GM23338 (cell line): Measurements from ENCODE around the gene PGBD5. TPM values are rescaled to one million over a fixed set of nuclear protein-coding genes. Genes with fewer than 3 reads are reported as not detected.

Experiments
- ATAC-seq: fragments of 200-7000 bp; cut with Tn5 transposase; 3 replicates; pipeline ENCODE4 v1.9.1; 2020
- DNase-seq: peaks from one replicate; pipeline ENCODE4 v3.0.0-alpha.2; 2015; ENCODE audit warnings: low spot score
- H2AFZ ChIP-seq: fragments of 200-600 bp; sonication (generic); 2 replicates; pipeline ENCODE4 v1.8.0; 2016; ENCODE audit warnings: antibody characterized with exemption, mild to moderate bottlenecking, moderate library complexity
- H3F3A ChIP-seq: fragments of 200-600 bp; sonication (generic); replicated peaks from 2 replicates; pipeline ENCODE4 v1.8.0; 2017; ENCODE audit warnings: antibody characterized with exemption, mixed run types, low read depth
- H3K27ac ChIP-seq: fragments of 200-600 bp; sonication (generic); 2 replicates; pipeline ENCODE4 v1.6.1; 2016; ENCODE audit warnings: low read depth
- H3K27me3 ChIP-seq: fragments of 200-600 bp; sonication (generic); 2 replicates; pipeline ENCODE4 v1.8.0; 2016; ENCODE audit warnings: mild to moderate bottlenecking, mixed run types, moderate library complexity; ENCODE audit not compliant: insufficient read depth
- H3K36me3 ChIP-seq: fragments of 200-600 bp; sonication (generic); 2 replicates; pipeline ENCODE4 v1.8.0; 2016; ENCODE audit warnings: mild to moderate bottlenecking; ENCODE audit not compliant: insufficient read depth
- H3K4me1 ChIP-seq: fragments of 200-600 bp; sonication (generic); 2 replicates; pipeline ENCODE4 v1.8.0; 2016; ENCODE audit warnings: mild to moderate bottlenecking, moderate library complexity; ENCODE audit not compliant: insufficient read depth
- H3K4me2 ChIP-seq: fragments of 200-600 bp; sonication (generic); 2 replicates; pipeline ENCODE4 v1.7.1; 2017; ENCODE audit warnings: mixed run types
- H3K4me3 ChIP-seq: fragments of 200-600 bp; sonication (generic); 2 replicates; pipeline ENCODE4 v1.6.1; 2016; ENCODE audit warnings: mixed run types
- H3K79me2 ChIP-seq: fragments of 200-600 bp; sonication (generic); replicated peaks from 2 replicates; pipeline ENCODE4 v1.8.0; 2017; ENCODE audit warnings: mild to moderate bottlenecking; ENCODE audit not compliant: insufficient read depth
- H3K9me2 ChIP-seq: fragments of 200-600 bp; sonication (generic); 2 replicates; pipeline ENCODE4 v1.8.0; 2017; ENCODE audit not compliant: insufficient read depth
- H4K20me1 ChIP-seq: fragments of 200-600 bp; sonication (generic); replicated peaks from 2 replicates; pipeline ENCODE4 v1.8.0; 2017; ENCODE audit warnings: mild to moderate bottlenecking; ENCODE audit not compliant: insufficient read depth
- H3K27ac Mint-ChIP-seq: 2 replicates; pipeline ENCODE4 v1.8.0; 2020; ENCODE audit warnings: inconsistent platforms, mild to moderate bottlenecking, moderate library complexity, mixed read lengths
- H3K27me3 Mint-ChIP-seq: 3 replicates; pipeline ENCODE4 v1.8.0; 2022; ENCODE audit warnings: low read depth, mild to moderate bottlenecking, moderate library complexity, mixed read lengths, inconsistent platforms; ENCODE audit not compliant: insufficient read depth, poor library complexity
- H3K36me3 Mint-ChIP-seq: 3 replicates; pipeline ENCODE4 v1.8.0; 2021; ENCODE audit warnings: low read depth, mild to moderate bottlenecking, inconsistent platforms, moderate library complexity, mixed read lengths
- H3K4me1 Mint-ChIP-seq: 3 replicates; pipeline ENCODE4 v1.8.0; 2020; ENCODE audit warnings: mild to moderate bottlenecking, inconsistent platforms, mixed read lengths
- H3K4me3 Mint-ChIP-seq: 3 replicates; pipeline ENCODE4 v1.8.0; 2021; ENCODE audit warnings: moderate library complexity, mild to moderate bottlenecking, inconsistent platforms, mixed read lengths
- H3K9me3 Mint-ChIP-seq: 3 replicates; pipeline ENCODE4 v1.8.0; 2020; ENCODE audit warnings: moderate library complexity, mild to moderate bottlenecking, inconsistent platforms, mixed read lengths
- CREB1 ChIP-seq: fragments of 250-450 bp; sonication (Bioruptor Pico); IDR thresholded peaks from 2 replicates; pipeline ENCODE4 v1.5.0; 2020; ENCODE audit warnings: low read depth, mild to moderate bottlenecking, moderate library complexity
- EZH2 ChIP-seq: fragments of 200-600 bp; sonication (generic); IDR thresholded peaks from one replicate; pipeline ENCODE4 v1.8.0; 2017; ENCODE audit warnings: antibody characterized with exemption, mild to moderate bottlenecking, low read depth; ENCODE audit not compliant: unreplicated experiment
- EZH2phosphoT487 ChIP-seq: fragments of 200-600 bp; sonication (generic); IDR thresholded peaks from one replicate; pipeline ENCODE4 v1.8.1; 2018; ENCODE audit warnings: antibody characterized with exemption; ENCODE audit not compliant: unreplicated experiment
- JUNB ChIP-seq: IDR thresholded peaks from one replicate; pipeline ENCODE4 v1.6.1; 2016; ENCODE audit warnings: antibody characterized with exemption; ENCODE audit not compliant: unreplicated experiment
- NANOG ChIP-seq: IDR thresholded peaks from 2 replicates; pipeline ENCODE4 v1.6.1; 2016; ENCODE audit warnings: antibody characterized with exemption, borderline replicate concordance
- POLR2AphosphoS5 ChIP-seq: IDR thresholded peaks from 2 replicates; pipeline ENCODE4 v1.6.1; 2016; ENCODE audit warnings: antibody characterized with exemption, low read depth
- REST ChIP-seq: IDR thresholded peaks from one replicate; pipeline ENCODE4 v1.6.1; 2018; ENCODE audit warnings: antibody characterized with exemption; ENCODE audit not compliant: unreplicated experiment
- STAT1 ChIP-seq: IDR thresholded peaks from one replicate; pipeline ENCODE4 v1.6.1; 2016; ENCODE audit warnings: antibody characterized with exemption; ENCODE audit not compliant: unreplicated experiment
- ZNF114 ChIP-seq: fragments of 250-450 bp; sonication (Bioruptor Pico); IDR thresholded peaks from 2 replicates; pipeline ENCODE4 v1.5.0; 2020; ENCODE audit warnings: mild to moderate bottlenecking, moderate library complexity
- ZNF331 ChIP-seq: fragments of 250-450 bp; sonication (Bioruptor Pico); IDR thresholded peaks from 2 replicates; pipeline ENCODE4 v1.5.0; 2020; ENCODE audit warnings: low read depth, mild to moderate bottlenecking, moderate library complexity
- polyA plus RNA-seq: library from polyadenylated mRNA; unstranded; fragments of >200 nt; fragmentation: Nextera tagmentation; extraction: Ambion mirVana; gene quantifications from 2 replicates; pipeline ENCODE4 v1.2.1, GENCODE V29; 2016
- total RNA-seq: library from RNA; depleted of rRNA; stranded (reverse); fragments of >200 nt; shearing (Covaris generic); gene quantifications from 2 replicates; pipeline ENCODE4 v1.2.3, GENCODE V29; 2014
- TF ChIP-seq, protein P1 (sequence below), 2 experiments: fragments of 200-600 bp in 1 of 2; sonication (generic) in 1 of 2; conservative IDR thresholded peaks; 2 replicates each; pipeline versions ENCODE4 v1.5.1 to v1.6.1; 2016 to 2017; ENCODE audit warnings: antibody characterized with exemption in 2 of 2, low read depth in 2 of 2, mild to moderate bottlenecking in 2 of 2, moderate library complexity in 1 of 2
- TF ChIP-seq, protein P2 (sequence below): IDR thresholded peaks from 2 replicates; pipeline ENCODE4 v1.6.1; 2016; ENCODE audit warnings: antibody characterized with exemption

The PGBD5 gene
- total and polyA plus RNA-seq, 2 experiments from 2014 or later = 3.4 to 16.6 TPM

GRCh38 chr1:230332575-230333066 is 93.5 kb downstream of the PGBD5 start (continued):
- TF ChIP-seq, protein P1, sequence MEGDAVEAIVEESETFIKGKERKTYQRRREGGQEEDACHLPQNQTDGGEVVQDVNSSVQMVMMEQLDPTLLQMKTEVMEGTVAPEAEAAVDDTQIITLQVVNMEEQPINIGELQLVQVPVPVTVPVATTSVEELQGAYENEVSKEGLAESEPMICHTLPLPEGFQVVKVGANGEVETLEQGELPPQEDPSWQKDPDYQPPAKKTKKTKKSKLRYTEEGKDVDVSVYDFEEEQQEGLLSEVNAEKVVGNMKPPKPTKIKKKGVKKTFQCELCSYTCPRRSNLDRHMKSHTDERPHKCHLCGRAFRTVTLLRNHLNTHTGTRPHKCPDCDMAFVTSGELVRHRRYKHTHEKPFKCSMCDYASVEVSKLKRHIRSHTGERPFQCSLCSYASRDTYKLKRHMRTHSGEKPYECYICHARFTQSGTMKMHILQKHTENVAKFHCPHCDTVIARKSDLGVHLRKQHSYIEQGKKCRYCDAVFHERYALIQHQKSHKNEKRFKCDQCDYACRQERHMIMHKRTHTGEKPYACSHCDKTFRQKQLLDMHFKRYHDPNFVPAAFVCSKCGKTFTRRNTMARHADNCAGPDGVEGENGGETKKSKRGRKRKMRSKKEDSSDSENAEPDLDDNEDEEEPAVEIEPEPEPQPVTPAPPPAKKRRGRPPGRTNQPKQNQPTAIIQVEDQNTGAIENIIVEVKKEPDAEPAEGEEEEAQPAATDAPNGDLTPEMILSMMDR (conservative IDR thresholded peaks at IDR 0.05; ENCODE audit: low read depth in 2 of 2) = no peak
- no peak; the same call in 1 of the 2 replicates for TF ChIP-seq POLR2AphosphoS5
- TF ChIP-seq EZH2 = no peak
- TF ChIP-seq ZNF331 (CRISPR knock-in tag) = no peak
- no peak for TF ChIP-seq REST
- no peak; the same call in 1 of the 2 replicates for TF ChIP-seq CREB1 (CRISPR knock-in tag)
- TF ChIP-seq EZH2phosphoT487 = no peak
- no peak for TF ChIP-seq NANOG
- TF ChIP-seq, protein P2, sequence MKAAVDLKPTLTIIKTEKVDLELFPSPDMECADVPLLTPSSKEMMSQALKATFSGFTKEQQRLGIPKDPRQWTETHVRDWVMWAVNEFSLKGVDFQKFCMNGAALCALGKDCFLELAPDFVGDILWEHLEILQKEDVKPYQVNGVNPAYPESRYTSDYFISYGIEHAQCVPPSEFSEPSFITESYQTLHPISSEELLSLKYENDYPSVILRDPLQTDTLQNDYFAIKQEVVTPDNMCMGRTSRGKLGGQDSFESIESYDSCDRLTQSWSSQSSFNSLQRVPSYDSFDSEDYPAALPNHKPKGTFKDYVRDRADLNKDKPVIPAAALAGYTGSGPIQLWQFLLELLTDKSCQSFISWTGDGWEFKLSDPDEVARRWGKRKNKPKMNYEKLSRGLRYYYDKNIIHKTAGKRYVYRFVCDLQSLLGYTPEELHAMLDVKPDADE = no peak
- TF ChIP-seq ZNF114 (CRISPR knock-in tag) = no peak

DNA sequence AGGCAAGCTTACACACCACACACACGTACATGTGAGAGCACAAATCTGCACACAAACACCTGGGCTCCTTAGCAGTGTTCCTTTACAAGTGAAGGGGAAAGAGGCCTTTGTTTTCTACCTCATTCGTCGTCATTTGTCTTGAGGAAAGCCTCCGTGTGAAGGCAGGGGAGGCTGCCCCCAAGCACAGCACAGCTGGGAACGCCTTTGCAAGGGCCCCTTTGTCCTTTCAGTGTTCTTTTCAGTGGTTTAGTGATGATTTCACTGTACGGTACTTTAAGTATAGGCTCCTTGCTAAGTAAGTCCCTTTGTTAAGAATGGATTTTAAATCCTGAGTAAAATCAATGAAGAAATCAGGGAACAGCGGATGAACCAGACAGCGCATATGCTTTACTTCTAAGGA is 94.1 kb downstream of the PGBD5 start:
- peaks cover 8% of the 10 kb centered on the region; the same call in 1 of the 2 replicates for H3K4me1 ChIP-seq
- peak overlapping the region; percentile 75 for H3K4me2 ChIP-seq
- no peaks in the 10 kb centered on the region for H3K9me2 ChIP-seq
- no peaks in the 10 kb centered on the region for H4K20me1 ChIP-seq
- DNase-seq = peak; percentile 43
- Mint-ChIP-seq H3K27me3 (peaks cover 4% of the 10 kb centered on the region), H3K36me3 (peaks cover 46% of the 10 kb centered on the region), H3K4me1 (peaks cover 26% of the 10 kb centered on the region), H3K27ac (peak overlapping the region; percentile 89), H3K4me3 (peak overlapping the region; percentile 61), H3K9me3 (no peaks in the 10 kb centered on the region)
- ATAC-seq = peak; percentile 41
- H3K79me2 ChIP-seq = no peaks in the 10 kb centered on the region
- no peaks in the 10 kb centered on the region for H3K27me3 ChIP-seq
- H3K36me3 ChIP-seq = peaks cover 4% of the 10 kb centered on the region; the same call in 1 of the 2 replicates
- peak overlapping the region; percentile 12; the same call in 1 of the 2 replicates for H3K4me3 ChIP-seq
- peak overlapping the region; percentile 64 for H3K27ac ChIP-seq
- no peaks in the 10 kb centered on the region for H3F3A ChIP-seq
- no peak overlapping the region for H2AFZ ChIP-seq
- no peak for TF ChIP-seq ZNF114 (CRISPR knock-in tag)
- TF ChIP-seq REST = no peak
- no peak for TF ChIP-seq ZNF331 (CRISPR knock-in tag)
- no peak for TF ChIP-seq EZH2phosphoT487
- TF ChIP-seq EZH2 = no peak
- no peak for TF ChIP-seq STAT1
- no peak for TF ChIP-seq CREB1 (CRISPR knock-in tag)
- TF ChIP-seq JUNB = no peak
- TF ChIP-seq, protein P1 (conservative IDR thresholded peaks at IDR 0.05; ENCODE audit: low read depth in 2 of 2) = no peak
- no peak for TF ChIP-seq NANOG
